GM21515 (cell line): ENCODE data around the gene BBS9.

Experiments
- ATAC-seq: cut with Tn5 transposase; IDR thresholded peaks from one replicate; pipeline ENCODE4 v1.9.1; 2021; ENCODE audit not compliant: unreplicated experiment

Gene BBS9

DNA sequence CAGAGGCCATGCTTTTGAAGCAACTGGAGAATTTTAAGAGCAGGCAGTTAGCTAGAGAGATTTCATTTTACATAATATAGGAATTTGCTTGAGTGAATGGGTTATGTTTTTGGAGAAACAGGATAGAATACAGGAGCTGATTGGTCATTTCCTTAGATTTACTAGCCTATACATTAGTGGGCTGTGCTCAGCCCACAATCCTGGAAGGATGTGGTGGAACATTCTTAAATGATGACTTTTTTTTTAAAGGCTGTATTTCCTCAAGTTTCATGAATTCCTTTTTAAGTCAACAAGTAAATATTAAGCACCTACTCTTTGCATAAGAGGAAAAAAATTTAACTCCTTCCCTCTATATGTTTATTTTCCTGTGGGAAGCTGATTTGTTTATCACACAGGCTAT lies 461.6 kb downstream of the BBS9 start:
- no peak for ATAC-seq

DNA sequence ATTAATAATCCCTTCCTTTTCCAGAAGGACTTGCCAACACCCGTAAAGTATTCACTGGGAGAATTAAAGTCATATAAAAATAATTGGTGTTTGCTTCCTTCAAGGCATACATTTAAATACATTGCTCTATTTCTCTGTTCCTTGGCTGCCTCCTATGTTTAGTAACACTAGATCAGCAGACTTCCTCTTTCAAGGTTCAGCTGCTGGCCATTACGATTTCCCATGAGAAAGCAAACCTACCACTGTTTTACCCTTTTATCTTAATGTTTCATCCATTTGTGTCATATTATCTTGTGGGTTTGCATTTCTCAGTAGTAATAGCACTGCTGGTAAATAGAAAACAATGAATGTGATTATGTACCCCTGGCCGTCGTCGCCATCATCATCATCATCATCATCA lies 462.1 kb downstream of the BBS9 start:
- no peak for ATAC-seq

DNA sequence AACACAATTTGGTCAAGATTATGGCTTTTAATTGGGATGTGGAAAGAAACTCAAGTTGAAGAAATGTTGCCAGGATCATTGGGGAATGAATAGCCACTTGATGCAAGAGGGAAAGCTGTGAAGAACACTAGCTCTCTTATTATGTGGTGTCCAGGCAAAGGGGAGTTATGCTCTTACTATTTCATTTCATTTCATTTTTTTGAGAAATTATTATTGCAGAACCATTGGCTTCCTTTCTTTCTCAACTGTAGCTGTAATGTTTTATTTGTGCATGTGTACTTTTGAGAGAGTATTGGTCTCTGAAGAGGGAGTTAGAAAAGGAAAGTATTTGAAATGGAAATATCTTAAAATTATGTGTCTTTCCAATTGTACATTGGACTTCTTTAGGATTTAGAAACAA lies 463.4 kb downstream of the BBS9 start:
- no peak for ATAC-seq

DNA sequence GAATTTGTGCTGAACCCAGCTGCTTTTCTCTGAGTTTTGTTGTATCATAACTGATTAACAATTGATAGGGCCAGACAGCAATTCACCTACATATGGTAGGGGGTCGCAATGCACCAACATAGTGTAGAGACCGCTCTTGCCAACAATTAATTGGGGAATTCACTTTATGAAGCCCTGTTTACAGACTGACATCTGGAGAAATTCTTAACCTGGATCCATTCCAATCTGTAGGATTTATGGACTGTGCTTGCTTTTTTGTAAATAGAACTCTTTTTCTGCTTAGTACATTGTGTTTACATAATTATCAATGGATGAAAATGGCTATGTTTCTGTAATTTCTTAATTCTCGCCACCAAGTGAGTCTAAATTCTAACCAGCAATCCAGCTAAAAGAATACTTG lies 464.2 kb downstream of the BBS9 start:
- no peak for ATAC-seq

DNA sequence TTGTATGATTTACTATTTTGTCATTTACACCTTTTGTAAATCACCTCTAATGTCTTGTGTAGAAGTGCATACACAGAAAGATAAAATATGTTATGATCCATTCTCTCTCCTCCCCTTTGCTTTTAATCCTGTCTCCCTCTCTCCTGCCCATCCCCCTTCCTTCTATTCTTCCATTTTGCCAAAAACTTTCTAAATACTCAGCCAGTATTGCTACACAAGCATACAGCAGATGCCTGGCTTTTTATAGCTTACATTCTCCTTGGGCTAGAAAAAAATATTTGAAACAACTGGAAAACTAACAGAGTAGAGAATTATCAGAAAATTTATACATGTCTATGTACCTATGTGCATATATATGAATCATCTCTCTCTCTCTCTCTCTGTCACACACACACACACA lies 467.3 kb downstream of the BBS9 start:
- ATAC-seq: no peak

DNA sequence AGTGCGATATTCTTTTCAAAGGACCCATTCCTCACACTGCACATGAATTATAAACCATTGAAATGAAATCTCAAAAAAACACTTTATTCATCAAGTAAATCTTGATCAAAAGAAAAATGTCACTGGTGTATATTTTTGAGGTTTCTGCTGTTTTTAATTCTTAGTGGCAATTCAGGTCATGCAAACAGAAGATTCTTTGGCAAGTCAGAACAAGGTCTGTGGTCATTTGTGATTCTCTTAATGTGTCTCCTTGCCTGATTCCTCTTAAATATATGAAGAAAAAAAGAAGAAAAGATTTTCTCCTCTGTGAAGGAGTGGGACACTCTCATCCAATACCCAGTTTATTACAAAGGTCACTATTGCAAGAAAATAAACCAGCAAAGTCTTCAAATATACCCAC lies 467.8 kb downstream of the BBS9 start:
- no peak for ATAC-seq

DNA sequence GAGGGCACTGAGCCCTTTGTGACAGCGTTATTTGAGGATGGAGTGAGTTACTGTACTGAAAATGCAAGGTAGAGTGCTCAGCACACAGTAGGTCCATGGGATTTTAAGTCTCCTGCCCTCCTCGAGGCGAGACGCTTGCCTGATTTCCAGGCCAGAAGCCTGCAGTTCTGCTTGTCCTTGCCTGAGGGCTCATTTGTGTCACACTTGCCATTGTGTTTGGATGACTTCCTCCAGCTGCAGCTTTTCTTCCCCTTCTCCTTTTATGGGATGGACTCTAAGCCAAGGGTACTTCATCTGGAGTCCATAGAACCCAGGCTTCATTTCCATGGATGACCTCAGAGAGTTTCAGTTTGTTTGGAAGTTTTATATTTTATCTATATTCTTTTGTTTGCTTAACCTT lies 471.7 kb downstream of the BBS9 start:
- ATAC-seq: no peak

DNA sequence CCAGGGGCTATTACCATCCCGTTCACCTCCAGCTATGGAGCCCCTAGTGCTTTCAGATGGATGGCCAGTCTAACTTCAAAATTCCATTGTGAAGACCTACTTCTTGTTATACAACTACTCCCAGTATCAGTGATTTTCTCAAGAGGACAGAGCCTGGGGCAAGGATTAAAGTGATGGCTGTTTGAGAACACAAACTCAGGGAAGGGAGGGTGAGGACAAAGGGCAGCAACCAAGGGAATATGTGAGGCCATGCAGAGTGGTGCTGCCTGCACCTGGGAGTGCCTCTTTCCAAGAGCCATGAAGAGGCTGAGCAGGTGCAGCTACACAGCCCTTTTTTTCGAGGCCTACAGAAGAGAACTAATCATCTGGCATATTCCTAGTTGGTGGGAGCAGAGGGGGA lies 472.5 kb downstream of the BBS9 start:
- ATAC-seq: no peak

DNA sequence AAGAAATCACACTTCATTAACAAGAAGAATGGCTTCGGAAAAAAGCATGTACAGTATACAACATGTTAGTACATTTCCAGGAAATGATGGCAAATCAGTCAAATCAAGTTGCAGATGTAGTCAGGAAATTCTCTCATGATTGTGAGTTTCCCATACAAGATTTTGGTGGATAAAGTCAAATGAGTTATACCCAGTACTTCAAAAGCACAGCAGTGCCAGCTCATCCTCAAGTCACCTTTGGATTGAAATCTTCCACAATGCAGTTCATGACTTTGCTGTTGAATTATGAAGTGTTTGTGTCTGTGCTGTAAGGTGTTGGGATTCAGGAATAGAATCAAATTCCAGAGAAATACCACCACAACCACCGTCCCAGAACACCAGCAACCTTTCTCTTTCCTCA lies 474.7 kb downstream of the BBS9 start:
- no peak for ATAC-seq

DNA sequence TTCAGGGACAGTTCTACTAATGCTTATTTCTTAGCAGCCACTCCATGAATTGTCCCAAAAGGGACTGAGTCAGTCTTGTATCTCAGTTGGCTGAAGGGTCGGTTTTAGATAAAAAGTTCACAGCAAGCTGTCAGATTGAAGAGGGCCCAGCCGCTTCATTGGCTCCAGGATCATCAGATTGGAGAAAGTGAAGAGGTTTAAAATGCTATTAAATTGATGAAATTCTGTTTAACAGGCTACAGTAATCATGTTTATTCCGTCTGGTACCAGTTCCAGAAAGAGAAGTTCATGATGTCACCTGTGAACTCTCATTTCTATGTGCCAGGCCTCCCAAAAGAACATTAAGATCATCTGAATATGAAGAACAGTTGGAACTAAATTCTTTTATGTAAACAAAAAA lies 481.6 kb downstream of the BBS9 start:
- no peak for ATAC-seq

DNA sequence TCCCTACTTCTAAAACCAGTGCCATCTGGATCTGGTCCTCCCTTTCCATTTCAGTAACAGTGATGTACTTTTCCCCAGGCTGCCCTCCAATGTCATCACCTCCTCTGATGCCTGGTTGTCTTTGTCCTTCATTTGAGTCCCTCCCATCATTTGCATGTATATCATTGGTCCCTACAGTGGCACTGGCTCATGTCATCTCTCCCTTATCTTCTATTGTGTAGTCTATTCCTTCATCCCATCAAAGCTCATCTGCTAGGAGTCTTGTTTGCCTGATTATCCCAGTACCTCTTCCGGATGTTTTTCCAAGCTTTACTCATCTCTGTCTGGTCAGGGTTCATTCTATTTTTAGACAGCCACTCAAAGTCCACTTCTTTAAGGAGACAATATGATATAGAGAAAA lies 483.1 kb downstream of the BBS9 start:
- no peak for ATAC-seq

DNA sequence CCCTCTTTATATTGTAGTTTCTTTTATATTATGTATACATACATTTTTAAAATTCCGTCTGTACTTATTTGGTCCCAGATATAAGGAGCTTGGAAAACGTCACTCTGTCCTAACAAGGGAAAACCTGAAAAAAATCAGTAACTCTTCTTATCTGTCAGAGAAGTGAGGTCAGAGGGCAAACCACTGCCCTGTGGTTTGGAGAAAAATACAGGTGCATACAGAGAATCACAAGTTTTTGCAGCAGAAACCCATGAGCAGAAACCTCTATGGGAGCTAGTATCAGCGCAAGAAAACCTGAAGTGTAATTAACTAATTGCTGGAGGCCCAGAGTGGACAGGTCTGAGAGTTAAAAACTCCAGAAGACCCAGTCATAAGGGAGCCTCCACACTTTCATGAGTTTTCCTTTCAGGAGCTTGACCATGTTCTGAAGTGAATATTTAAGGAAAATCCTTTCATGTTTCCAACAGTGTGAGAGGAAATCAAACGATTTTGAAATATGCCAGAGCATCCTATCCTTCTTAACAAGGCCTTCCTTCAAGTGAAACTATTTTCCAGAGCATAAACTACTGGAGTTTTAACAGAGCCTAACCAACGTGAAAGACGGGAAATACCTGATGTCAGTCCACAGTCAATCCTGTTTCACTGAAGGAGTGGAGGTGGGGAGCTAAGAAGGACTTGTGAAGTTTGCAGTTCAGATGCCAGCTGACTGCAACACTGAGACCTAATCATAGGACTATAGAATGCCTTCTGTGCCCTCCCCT lies 485.2 kb downstream of the BBS9 start:
- ATAC-seq: no peak

DNA sequence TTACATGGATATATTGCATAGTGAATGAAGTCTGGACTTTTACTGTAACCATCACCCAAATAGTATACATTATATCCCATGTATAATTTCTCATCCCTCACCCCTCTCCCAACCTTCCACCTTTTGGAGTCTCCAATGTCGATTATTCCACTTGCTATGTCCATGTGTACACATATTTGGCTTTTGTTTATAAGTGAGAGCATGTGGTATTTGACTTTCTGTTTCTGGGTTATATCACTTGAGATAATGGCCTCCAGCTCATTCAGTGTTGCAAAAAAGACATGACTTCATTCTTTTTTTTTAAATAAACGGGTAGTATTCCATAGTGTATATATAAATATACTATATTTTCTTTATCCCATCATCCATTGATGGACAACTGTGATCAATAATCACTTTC lies 487.4 kb downstream of the BBS9 start:
- no peak for ATAC-seq

DNA sequence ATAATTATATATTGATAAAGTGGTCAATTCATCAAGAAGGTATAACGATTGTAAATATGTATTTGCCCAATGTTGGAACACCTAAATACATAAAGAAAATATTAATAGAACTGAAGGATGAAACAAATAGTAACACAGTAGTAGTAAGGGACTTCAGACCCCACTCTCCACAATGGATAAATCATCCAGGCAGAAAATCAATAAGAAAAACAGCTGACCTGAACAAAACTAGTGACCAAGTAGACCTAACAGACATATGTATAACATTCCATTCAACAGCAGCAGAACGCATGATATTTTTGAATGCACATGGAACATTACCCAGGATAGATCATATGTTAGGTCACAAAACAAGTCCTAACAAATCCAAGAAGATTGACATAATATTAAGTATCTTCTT lies 489.9 kb downstream of the BBS9 start:
- ATAC-seq: no peak

DNA sequence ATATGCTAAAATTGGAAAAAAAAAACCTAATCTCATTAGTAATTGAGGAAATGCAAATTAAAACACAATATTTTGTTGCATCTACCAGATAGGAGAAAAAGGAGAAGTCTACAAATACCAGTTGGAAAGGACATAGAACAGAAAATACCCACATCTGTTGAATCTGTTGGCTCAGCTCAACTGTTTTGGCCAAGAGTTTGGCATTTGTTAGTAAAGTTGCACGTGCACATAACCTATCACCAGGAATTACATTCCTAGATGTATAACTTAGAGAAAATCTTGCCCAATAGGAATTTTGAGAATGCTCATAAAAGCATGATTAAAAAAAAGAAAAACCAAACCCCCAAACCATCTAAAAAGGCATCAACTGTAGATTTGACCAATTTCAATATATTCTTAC lies 493.9 kb downstream of the BBS9 start:
- ATAC-seq: no peak

DNA sequence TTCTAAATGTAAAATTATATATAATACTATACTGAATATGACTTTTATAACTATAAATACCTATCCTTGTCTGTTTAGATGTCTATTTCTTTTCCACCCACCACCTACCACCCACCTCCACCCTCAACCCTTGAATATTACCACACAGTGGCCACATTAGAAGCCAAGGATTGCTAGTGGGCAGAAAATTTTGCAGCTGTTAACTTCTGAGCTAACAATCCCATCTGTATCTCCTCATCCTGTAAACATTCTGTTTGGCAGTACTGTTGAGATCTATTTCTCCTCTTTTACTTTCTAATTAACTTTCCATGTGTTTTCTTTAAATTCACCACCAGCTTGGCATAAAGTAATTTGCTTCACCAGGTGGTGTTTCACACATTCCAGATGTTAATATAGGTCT lies 494.9 kb downstream of the BBS9 start:
- ATAC-seq: no peak

DNA sequence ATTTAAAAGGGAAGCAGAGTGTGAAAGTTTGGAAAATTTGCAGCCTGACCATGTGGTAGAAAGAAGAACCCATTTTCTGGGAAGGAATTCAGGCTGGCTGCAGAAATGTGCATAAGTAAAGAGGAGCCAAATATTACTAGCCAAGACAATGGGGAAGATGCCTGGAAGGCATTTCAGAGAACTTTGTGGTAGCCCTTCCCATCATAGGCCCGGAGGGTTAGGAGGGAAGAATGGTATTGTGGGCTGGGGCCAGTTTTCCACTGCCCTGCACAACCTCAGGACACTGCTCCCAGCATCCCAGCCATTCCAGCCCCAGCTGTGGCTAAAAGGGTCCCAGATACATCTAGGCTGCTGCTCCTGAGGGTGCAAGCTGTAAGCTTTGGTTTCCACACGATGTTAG lies 497.5 kb downstream of the BBS9 start:
- no peak for ATAC-seq

DNA sequence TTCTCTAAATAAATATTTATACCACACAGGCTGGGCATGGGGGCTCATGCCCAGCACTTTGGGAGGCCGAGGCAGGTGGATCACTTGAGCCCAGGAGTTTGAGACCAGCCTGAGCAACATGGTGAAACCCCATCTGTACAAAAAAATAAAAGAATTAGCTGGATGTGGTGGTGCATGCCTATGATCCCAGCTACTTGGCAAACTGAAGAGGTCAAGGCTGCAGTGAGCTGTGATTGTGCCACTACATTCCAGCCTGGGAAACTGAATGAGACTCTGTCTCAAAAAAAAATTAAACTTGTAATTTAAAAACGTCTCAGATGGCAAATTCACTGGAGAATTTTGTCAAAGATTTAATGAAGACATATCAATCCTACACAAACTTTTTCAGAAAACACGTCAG lies 498.4 kb downstream of the BBS9 start:
- no peak for ATAC-seq

DNA sequence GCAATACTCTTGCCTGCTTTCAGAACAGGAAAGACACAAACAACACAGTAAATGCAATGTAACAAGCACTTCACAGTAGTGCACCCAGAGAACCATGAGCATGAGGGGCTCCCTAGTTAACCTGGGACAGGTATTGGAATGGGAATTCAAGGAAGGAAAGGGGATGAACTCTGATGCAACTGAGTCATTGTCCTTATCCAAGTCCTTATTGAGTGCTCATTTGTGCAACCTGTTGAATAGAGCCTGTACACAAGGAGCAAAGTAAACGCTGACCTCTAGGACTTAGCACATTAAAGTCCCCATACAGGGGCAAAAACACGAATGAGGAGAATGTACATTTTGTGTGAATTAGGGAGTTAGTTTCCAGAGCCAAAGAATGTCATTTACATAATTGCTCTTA lies 499.5 kb downstream of the BBS9 start:
- no peak for ATAC-seq

DNA sequence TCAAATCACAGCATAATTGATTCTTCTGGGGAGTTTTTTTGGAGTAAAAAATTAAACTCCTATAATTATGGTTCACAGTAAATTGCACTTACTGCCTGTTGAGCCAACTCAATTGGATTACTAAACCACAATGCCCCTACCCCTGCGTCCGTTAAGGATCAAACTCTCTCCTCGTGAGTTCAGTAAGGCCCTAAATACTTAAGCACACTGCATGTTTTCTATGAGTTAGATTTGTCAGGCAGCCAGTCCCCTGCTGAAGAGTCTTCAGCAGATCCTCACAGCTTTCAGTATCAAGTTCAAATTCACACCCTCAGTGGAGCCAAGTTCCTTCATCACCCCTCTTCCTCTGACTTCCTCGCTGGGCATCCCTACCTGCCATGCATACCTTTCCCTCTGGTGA lies 501.0 kb downstream of the BBS9 start:
- ATAC-seq: no peak

DNA sequence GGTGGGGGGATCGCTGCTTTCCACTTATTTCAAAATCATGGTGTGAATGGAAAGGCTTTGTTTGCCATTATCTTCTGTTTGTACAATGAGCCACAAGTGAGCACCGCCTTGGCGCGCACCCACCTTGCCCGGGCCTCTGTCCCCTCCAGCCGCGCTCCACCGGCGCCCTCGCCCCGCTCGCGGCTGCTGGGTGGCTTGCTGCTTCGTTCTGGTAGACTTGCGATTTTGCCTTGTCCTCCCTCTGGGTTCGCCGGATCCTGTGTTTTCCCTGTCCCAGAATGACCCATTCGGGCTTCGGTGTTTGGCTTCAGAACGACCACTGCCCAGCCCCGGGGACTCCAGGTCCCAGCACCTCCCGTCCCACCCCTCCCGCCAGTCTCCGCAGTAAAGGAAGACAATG lies 503.0 kb downstream of the BBS9 start:
- ATAC-seq: no peak

DNA sequence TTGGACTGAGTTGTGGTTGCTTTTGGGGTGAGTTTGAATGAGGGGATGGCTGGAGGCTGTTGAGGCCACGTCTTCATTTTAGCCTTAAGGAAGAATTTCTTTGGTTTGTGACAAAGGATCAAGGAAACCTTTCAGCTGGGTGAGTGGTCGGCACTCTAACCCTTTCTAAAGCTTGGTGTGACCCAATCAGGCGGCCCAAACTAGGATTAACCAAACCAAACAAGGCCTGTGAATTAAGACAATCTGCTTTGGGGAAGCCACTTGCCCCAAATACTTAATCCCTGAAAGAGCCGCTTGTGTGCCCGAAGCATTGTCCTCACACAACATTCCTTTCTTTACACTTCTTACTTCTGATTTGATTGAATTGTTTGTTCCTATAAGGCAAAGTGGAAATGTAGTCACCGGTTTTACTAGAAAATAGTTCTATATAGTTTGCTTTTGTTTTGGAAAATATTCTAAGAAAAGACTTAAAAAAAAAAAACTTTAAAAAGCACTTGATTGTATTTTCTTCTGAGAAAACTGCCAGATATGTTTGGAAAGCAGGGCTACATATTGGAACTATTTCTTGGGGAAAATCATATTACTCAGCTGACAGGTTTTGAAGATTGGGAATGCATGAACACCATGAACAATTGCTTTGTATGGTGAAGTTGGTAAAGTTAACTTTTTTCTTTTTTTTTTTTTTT lies 503.6 kb downstream of the BBS9 start:
- ATAC-seq: no peak

DNA sequence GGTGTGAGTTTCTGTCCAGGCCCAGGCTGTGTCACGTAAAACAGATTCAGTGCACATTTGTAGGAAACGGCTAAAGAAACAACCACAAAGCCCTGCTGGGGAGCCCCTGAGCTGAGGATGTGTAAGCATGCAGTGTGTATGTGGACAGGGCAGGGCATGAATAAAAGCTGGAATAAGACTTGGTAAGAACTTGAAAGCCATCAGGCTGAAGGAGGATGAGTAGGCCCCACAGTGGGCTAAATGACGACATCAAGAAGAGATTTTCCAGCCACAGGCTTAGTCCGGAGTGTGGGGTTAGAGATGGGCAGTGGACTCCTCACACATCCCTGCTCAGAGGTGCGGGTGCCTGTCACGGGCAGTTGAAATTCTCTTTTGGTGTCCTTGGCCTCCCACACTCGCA lies 505.2 kb downstream of the BBS9 start:
- ATAC-seq: no peak
